ENCODE results near the gene ARMC10. TPM values are rescaled to one million over a fixed set of nuclear protein-coding genes. Genes with fewer than 3 reads are reported as not detected.

The ARMC10 gene
- total RNA-seq, 4 donors from 2014 or later = 12.7 to 50.7 (median 27.0) TPM

DNA sequence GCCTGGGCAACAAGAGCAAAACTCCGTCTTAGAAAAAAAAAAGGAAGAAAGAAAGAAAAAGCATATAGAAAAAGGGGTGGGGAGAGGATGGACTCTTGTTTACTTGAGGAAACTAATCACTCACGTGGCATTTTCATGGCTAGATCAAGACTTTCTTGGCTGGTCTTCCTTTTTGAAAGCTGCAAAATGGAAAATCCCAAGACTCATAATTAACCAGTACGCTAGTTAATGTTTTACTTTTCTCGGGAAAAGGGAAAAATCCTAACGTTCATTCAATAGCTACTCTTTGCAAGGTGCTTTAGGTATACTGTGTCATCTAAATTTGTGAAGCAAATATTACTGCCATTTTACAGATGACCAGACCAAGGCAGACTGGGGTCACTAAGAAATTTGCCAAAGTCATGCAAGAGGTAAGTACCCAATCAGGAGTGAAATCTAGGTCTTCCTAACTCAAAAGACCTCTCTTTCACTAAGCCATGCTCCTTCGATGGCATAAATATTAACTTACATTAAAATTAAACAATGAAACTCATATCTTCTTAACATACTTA lies 49.6 kb downstream of the ARMC10 start:
- Histone ChIP-seq H3K4me3 (no peak overlapping the region), H3K4me1 (peaks cover 4 to 61% (median 23%) of the 10 kb centered on the region in 4 donors), H3K27me3 (no peaks in the 10 kb centered on the region), H3K36me3 (peaks cover 0 to 18% (median under 1%) of the 10 kb centered on the region in 4 donors), H3K27ac (peak overlapping the region in 3 of 4 donors; percentile 36 to 71 (median 39)), H3K9me3 (no peaks in the 10 kb centered on the region)
- DNase-seq = no peak
- WGBS, 2 donors (ENCODE audit: low coverage in 1 of 2) = 51 to 56% methylated on average over 5 to 6 of the region's 6 CpGs
- in situ Hi-C loops (cut with MboI; ENCODE audit: low pct_ligation_motif_present in 1 of 4, low pct_unique_long_range_greater_than_20kb in 1 of 4, low sequenced_read_pairs in 3 of 4) (no loop called here), intact Hi-C loops (cut with DNase I; ENCODE audit: low total_unique reads) (no loop called here)
- TF ChIP-seq POLR2AphosphoS5 (IDR thresholded peaks at IDR 0.05) = no peak
- TF ChIP-seq EP300 (IDR thresholded peaks at IDR 0.05; ENCODE audit: low read depth) = no peak
- TF ChIP-seq, protein P1, sequence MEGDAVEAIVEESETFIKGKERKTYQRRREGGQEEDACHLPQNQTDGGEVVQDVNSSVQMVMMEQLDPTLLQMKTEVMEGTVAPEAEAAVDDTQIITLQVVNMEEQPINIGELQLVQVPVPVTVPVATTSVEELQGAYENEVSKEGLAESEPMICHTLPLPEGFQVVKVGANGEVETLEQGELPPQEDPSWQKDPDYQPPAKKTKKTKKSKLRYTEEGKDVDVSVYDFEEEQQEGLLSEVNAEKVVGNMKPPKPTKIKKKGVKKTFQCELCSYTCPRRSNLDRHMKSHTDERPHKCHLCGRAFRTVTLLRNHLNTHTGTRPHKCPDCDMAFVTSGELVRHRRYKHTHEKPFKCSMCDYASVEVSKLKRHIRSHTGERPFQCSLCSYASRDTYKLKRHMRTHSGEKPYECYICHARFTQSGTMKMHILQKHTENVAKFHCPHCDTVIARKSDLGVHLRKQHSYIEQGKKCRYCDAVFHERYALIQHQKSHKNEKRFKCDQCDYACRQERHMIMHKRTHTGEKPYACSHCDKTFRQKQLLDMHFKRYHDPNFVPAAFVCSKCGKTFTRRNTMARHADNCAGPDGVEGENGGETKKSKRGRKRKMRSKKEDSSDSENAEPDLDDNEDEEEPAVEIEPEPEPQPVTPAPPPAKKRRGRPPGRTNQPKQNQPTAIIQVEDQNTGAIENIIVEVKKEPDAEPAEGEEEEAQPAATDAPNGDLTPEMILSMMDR (IDR thresholded peaks at IDR 0.05) = no peak
- no peak for TF ChIP-seq POLR2A (IDR thresholded peaks at IDR 0.05)

DNA sequence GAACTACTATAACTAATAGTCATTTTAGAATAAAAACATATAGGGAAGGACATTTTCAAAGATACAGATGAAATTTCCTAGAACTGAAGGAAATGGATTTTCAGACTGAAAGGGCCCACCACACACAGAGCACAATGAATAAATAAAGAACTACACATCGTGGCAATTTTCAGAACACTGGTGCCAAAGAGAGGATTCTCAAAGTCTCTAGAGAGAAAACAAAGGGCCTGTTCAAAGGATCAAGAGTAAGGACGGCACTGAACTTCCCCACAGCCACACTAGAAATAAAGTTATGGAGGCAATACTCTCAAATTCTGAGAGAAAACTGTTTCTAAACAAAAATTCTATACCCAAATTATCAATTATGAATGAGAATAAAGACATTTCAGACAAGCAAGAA lies 52.1 kb downstream of the ARMC10 start:
- in situ Hi-C loops (cut with MboI; ENCODE audit: low pct_ligation_motif_present in 1 of 4, low pct_unique_long_range_greater_than_20kb in 1 of 4, low sequenced_read_pairs in 3 of 4) = no loop called here
- Histone ChIP-seq H3K9me3 (no peaks in the 10 kb centered on the region), H3K27ac (no peak overlapping the region), H3K4me3 (no peak overlapping the region), H3K36me3 (peaks cover 0 to 13% (median 0%) of the 10 kb centered on the region in 4 donors), H3K27me3 (no peaks in the 10 kb centered on the region), H3K4me1 (peaks cover 5 to 69% (median 31%) of the 10 kb centered on the region in 4 donors)
- no peak for TF ChIP-seq EP300 (IDR thresholded peaks at IDR 0.05; ENCODE audit: low read depth)
- no peak for TF ChIP-seq POLR2AphosphoS5 (IDR thresholded peaks at IDR 0.05)
- TF ChIP-seq, protein P1 (IDR thresholded peaks at IDR 0.05) = no peak
- no peak for TF ChIP-seq POLR2A (IDR thresholded peaks at IDR 0.05)
- intact Hi-C loops (cut with DNase I; ENCODE audit: low total_unique reads) = no loop called here
- WGBS, 2 donors (ENCODE audit: low coverage in 1 of 2) = 76 to 82% methylated on average over 2 of the region's 2 CpGs
- DNase-seq = no peak

DNA sequence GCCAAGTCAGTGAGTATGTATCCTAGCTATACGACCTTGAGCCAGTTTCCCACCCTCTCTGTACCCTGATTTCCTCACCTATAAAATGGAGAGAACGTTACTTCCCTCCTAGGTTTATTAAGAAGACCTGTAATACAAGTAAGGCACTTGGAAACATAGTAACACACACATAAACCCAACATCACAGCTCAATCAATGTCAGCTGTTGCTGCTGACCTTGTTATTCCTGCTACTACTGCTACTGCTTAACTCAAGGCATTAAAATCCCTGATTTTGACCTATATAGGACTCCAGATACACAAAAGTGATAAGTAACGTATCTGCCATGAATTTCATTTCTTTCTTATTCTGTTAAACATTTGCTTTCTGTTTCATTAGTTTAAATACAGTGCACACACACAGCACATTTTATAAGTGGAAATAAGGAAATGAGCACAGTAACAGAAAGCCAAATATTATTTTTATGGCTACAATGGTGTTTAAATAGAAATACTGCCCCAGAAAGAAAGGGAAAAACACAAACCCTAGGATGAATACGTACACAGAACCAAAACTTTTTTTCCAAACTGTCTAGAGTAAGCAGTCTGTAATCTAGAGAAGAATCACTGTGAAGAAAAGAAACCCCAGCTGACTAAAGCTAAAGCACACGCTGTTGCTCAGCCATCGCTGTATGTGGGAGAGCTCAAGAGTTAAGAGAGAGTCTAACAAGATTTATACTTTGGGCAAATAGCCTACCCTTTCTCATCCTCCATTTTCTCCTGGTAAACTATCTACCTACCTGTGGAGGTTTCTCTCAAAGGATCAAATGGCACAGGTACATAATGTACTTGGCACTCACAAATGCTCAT lies 55.0 kb downstream of the ARMC10 start:
- intact Hi-C loops (cut with DNase I; ENCODE audit: low total_unique reads) = no loop called here
- no peaks in the 10 kb centered on the region for H3K27me3 ChIP-seq
- DNase-seq = no peak
- 32 to 40% methylated on average over 5 to 6 of the region's 6 CpGs for WGBS, 2 donors (ENCODE audit: low coverage in 1 of 2)
- no peaks in the 10 kb centered on the region for H3K9me3 ChIP-seq
- TF ChIP-seq POLR2AphosphoS5 (IDR thresholded peaks at IDR 0.05) (no peak), POLR2A (IDR thresholded peaks at IDR 0.05) (no peak), EP300 (IDR thresholded peaks at IDR 0.05; ENCODE audit: low read depth) (no peak)
- TF ChIP-seq, protein P1 (IDR thresholded peaks at IDR 0.05) = no peak
- peak overlapping the region; percentile 47 to 77 (median 64) for H3K27ac ChIP-seq
- peaks cover 5 to 50% (median 22%) of the 10 kb centered on the region in 4 donors for H3K4me1 ChIP-seq
- in situ Hi-C loops (cut with MboI; ENCODE audit: low pct_ligation_motif_present in 1 of 4, low pct_unique_long_range_greater_than_20kb in 1 of 4, low sequenced_read_pairs in 3 of 4) = no loop called here
- peaks cover 0 to 13% (median 0%) of the 10 kb centered on the region in 4 donors for H3K36me3 ChIP-seq
- peak overlapping the region in 1 of 4 donors; percentile 2 for H3K4me3 ChIP-seq

DNA sequence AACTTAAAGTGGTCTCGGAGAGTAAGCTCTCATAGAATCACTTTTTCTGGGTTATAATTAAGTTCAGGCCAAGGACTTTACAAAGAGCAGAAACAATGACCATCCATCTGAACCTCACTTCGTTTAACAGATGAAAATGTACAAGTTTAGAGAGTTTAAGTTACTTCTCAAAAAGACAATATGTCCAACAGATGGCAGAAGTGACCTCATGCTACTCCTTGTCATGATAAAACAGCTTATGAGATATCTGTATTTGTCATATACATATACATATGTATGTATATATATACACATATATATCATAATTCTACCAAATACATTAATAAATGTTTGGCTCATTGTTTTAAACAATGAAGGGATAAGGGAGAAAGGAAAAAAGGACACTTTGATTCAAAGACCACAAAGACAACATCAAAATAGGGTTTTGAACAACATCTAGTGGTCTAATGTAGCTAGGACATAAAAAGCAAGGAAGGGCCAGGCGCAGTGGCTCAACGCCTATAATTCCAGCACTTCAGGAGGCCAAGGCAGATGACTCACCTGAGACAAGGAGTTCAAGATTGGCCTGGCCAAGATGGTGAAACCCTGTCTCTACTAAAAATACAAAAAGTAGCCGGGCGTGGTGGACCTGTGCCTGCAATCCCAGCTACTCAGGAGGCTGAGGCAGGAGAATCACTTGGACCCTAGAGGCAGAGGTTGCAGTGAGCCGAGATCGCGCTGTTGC lies 56.1 kb downstream of the ARMC10 start:
- H3K4me3 ChIP-seq = no peak overlapping the region
- peaks cover 5 to 53% (median 21%) of the 10 kb centered on the region in 4 donors for H3K4me1 ChIP-seq
- no peaks in the 10 kb centered on the region for H3K9me3 ChIP-seq
- peak overlapping the region in 3 of 4 donors; percentile 56 to 77 (median 72) for H3K27ac ChIP-seq
- intact Hi-C loops (cut with DNase I; ENCODE audit: low total_unique reads) (no loop called here), in situ Hi-C loops (cut with MboI; ENCODE audit: low pct_ligation_motif_present in 1 of 4, low pct_unique_long_range_greater_than_20kb in 1 of 4, low sequenced_read_pairs in 3 of 4) (no loop called here)
- no peak for TF ChIP-seq POLR2A (IDR thresholded peaks at IDR 0.05)
- no peak for TF ChIP-seq EP300 (IDR thresholded peaks at IDR 0.05; ENCODE audit: low read depth)
- no peak for DNase-seq
- 69 to 78% methylated on average over 9 of the region's 9 CpGs for WGBS, 2 donors (ENCODE audit: low coverage in 1 of 2)
- H3K36me3 ChIP-seq = peaks cover 0 to 13% (median 0%) of the 10 kb centered on the region in 4 donors
- H3K27me3 ChIP-seq = no peaks in the 10 kb centered on the region
